GM12874 (cell line): ENCODE data around the gene PPFIA2.

ENCODE experiments used
- CTCF ChIP-seq: IDR thresholded peaks from 2 replicates; pipeline ENCODE4 v1.5.1; 2011; ENCODE audit warnings: low read depth, mild to moderate bottlenecking, control low read depth, low read length, moderate library complexity; ENCODE audit not compliant: insufficient read depth

The PPFIA2 gene

GRCh38 chr12:81221681-81222080 is 537.5 kb downstream of the PPFIA2 start:
- TF ChIP-seq CTCF, result no peak

GRCh38 chr12:81216739-81217138 is 542.4 kb downstream of the PPFIA2 start:
- no peak for TF ChIP-seq CTCF

- TF ChIP-seq CTCF, result no peak
Observed at GRCh38 chr12:81212996-81213696, 546.0 kb downstream of the PPFIA2 start.

GRCh38 chr12:81211306-81211705 is 547.8 kb downstream of the PPFIA2 start:
- TF ChIP-seq CTCF, result no peak

GRCh38 chr12:81209012-81209411 is 550.1 kb downstream of the PPFIA2 start:
- no peak for TF ChIP-seq CTCF

GRCh38 chr12:81208187-81208911 is 550.8 kb downstream of the PPFIA2 start:
- no peak for TF ChIP-seq CTCF
